DMS79 (cell line): ENCODE data around the gene HMCN1.

Experiments
- DNase-seq: peaks from one replicate; lab custom pipeline; 2025; lab: John Stamatoyannopoulos, UW

HMCN1 gene

GRCh38 chr1:185912504-185912903, 178.3 kb downstream of the HMCN1 start:
- no peak for DNase-seq

- DNase-seq: no peak
Measured at GRCh38 chr1:185914089-185914488, 179.9 kb downstream of the HMCN1 start.

- no peak for DNase-seq
Measured at GRCh38 chr1:185916861-185917260, 182.7 kb downstream of the HMCN1 start.

- no peak for DNase-seq
Measured at GRCh38 chr1:185917646-185918045, 183.5 kb downstream of the HMCN1 start.

- DNase-seq: no peak
Measured at GRCh38 chr1:185920602-185921001, 186.4 kb downstream of the HMCN1 start.

GRCh38 chr1:185921636-185922035, 187.4 kb downstream of the HMCN1 start:
- no peak for DNase-seq

- DNase-seq: no peak
Measured at GRCh38 chr1:185926588-185926987, 192.4 kb downstream of the HMCN1 start.

- no peak for DNase-seq
Measured at GRCh38 chr1:185929776-185930175, 195.6 kb downstream of the HMCN1 start.

GRCh38 chr1:185931438-185931837, 197.2 kb downstream of the HMCN1 start:
- DNase-seq: no peak

GRCh38 chr1:185933580-185933979, 199.4 kb downstream of the HMCN1 start:
- no peak for DNase-seq

- DNase-seq: no peak
Measured at GRCh38 chr1:185934476-185935189, 200.4 kb downstream of the HMCN1 start.

- DNase-seq: no peak
Measured at GRCh38 chr1:185935360-185935759, 201.2 kb downstream of the HMCN1 start.

GRCh38 chr1:185936641-185937040, 202.4 kb downstream of the HMCN1 start:
- no peak for DNase-seq

GRCh38 chr1:185938396-185938795, 204.2 kb downstream of the HMCN1 start:
- DNase-seq: no peak

GRCh38 chr1:185939142-185939541, 205.0 kb downstream of the HMCN1 start:
- DNase-seq: no peak

- no peak for DNase-seq
Measured at GRCh38 chr1:185942961-185943360, 208.8 kb downstream of the HMCN1 start.

- DNase-seq: no peak
Measured at GRCh38 chr1:185956881-185957280, 222.7 kb downstream of the HMCN1 start.

- no peak for DNase-seq
Measured at GRCh38 chr1:185957441-185958363, 223.5 kb downstream of the HMCN1 start.

GRCh38 chr1:185960422-185961321, 226.5 kb downstream of the HMCN1 start:
- no peak for DNase-seq

- no peak for DNase-seq
Measured at GRCh38 chr1:185961664-185962063, 227.5 kb downstream of the HMCN1 start.

GRCh38 chr1:185964946-185965345, 230.8 kb downstream of the HMCN1 start:
- no peak for DNase-seq

GRCh38 chr1:185965870-185966269, 231.7 kb downstream of the HMCN1 start:
- DNase-seq: no peak
